AG08395 (cell line): ENCODE measurements around the gene PRPSAP2.
"Not testable (repeated sequence)": the region's sequence is repeated elsewhere in the genome, so short reads cannot be mapped to it uniquely, and the experiment has no call there.

Source experiments
- DNase-seq: peaks from one replicate; pipeline ENCODE4 v3.0.0; 2012; ENCODE audit warnings: mixed read lengths, low spot score

The PRPSAP2 gene

DNA sequence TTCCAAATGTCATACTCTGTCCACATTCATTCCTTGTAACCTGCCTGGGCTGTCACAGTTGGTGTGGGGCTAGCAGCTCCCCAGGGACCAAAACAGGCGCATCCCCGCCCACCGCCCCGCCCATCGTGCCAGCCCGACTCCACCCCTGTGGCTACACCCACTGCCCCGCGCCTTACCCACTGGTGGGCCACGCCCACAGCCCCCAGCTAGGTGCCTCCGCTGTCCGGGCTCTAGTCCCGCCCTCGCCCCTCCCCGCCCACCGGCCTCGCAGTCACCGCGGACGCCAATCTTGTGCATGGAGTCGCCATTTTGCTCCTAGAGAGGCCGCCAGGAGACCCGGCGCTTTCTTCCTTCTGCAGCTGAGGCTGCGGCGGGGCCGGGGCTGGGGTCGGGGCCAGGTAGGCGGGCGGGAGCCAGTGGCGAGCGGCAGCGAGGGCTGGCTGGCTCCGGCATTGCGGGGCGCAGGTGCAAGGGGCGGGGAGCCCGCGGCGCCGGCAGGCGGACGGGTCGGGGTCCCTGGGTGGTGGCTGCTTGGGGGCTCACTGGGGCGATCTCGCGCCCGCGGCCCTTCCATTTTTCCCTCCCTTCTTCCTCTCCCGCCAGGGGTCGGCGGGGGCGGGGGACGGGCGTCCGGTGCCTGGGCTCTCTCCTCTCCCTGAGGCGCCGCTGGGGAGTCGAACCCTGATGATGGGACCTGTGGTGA, at the start of gene PRPSAP2:
TSS of gene PRPSAP2 (plus strand) at position 268 of the 703 bp plus-strand sequence. CDS start 7,703 bp downstream, outside the sequence.
- DNase-seq = peak; percentile 99

- DNase-seq = not testable (repeated sequence)
Measured at GRCh38 chr17:18815924-18816323, 42.0 kb upstream of the PRPSAP2 start.

- DNase-seq = peak; percentile 14
Measured at GRCh38 chr17:18816489-18817371, 41.2 kb upstream of the PRPSAP2 start.

DNA sequence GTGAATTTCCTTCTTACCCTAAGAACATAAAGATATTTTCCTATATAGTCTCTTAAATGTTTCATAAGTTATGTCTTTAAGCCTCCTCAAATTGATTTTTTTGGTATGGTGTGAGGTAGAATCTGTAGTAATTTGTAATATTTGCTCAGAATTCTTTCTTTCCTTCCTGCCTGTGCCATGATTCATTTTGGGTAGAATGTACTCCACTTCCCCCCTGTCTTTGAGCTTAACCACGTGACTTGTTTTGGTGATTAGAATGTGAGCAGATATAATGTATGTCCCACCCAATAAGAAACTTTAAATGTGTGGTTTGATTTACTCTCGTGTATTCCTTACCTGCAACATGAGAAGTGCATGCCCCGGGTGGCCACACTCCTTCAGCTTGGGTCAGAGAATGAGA, 36.5 kb upstream of the PRPSAP2 start:
- not testable (repeated sequence) for DNase-seq

- DNase-seq = not testable (repeated sequence)
Measured at GRCh38 chr17:18827613-18828012, 30.3 kb upstream of the PRPSAP2 start.

GRCh38 chr17:18848501-18848900, 9.4 kb upstream of the PRPSAP2 start:
- no peak for DNase-seq

DNA sequence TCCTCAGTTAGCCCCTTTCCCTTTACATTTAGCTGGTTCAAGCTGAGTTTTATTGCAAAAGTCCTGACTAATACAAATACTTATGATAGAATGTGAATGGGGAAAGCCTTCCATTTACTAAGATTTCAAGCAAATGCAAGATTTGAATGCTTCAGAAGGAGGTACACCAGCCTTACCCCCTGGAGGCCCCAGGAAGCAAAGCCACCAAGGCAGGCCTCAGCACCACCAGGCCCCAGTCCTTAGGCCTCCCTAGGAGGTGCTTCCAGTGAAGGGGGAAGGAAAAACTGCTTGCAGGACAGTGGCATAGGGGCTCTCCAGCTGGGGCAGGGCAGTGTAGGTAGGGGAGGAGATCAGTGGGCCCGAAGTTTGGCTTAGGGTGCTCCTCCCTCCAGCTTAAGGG, 7.3 kb upstream of the PRPSAP2 start:
- DNase-seq = no peak

- DNase-seq = no peak
Measured at GRCh38 chr17:18851201-18851600, 6.7 kb upstream of the PRPSAP2 start.

- DNase-seq = no peak
Measured at GRCh38 chr17:18854956-18855355, 3.0 kb upstream of the PRPSAP2 start.

- DNase-seq = peak; percentile 96
Measured at GRCh38 chr17:18855831-18856569, 1.9 kb upstream of the PRPSAP2 start.

DNA sequence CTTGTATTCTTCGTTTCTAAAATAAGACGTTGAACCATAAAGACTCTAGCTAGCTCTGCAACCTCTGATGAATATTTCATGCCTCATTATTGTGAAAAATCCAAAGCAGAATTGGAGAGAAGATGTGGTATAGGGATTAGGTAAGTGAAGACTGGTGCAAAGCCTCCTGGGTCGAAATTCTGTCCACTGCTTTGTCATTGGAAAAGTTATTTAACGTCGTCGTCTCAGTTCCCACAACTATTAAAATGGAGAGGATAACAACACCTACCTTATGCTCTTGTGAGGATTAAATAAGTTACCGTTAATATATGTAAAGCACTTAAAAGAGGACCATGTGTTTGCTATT, 1.4 kb upstream of the PRPSAP2 start:
- no peak for DNase-seq

DNA sequence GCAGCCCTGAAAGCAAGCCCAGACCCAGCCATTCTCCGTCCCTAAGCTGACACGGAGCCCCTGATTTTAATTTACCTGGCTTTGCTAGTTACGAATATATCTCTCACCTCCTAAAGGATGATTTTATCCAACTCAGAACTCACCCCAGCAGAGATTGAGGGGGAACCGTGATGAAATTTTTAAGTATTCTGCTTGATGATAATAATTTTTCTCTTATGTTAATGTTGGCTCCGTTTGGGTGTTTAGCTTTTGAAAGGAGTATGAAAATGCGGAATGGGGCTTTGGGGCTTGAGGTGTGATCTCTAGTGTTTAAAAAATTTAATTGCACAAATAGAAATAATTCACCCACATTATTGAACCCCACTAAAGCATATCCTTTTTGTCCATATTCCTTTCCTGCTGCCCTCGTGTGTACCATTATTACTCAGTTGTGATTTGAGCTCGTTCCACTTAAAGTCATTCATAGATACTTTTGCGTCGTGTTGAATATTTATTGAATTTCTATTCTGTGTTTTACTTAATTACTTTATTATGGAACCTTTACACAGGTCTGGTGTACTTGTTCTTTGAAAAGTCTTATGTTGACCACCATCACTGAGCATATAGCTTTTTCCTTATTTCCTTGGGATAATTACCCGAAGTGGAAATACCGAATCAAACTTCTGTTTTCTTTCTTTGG, 775 bp downstream of the PRPSAP2 start:
- no peak for DNase-seq

DNA sequence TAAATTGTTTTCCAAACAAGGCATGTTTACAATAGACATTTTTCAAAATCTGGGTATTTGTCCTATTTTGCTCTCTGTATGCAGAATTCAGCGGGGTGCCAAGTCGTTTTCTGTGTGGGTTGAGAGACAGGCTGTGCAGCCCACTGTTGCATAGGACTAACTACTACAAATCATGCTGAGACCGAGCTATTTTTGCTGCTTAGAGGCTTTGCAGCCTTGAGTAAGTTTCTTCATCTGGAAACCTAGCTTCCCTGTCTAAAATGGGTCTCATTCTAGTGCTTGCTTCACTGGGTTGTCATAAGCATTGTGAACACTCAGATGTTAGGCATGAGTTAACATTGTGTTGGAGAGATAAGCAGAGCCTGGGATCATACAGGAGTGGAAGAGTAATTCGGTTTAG, 1.3 kb downstream of the PRPSAP2 start:
- DNase-seq = peak; percentile 29

- DNase-seq = no peak
Measured at GRCh38 chr17:18860161-18860972, 2.4 kb downstream of the PRPSAP2 start.

GRCh38 chr17:18862011-18862410, 4.1 kb downstream of the PRPSAP2 start:
- no peak for DNase-seq

DNA sequence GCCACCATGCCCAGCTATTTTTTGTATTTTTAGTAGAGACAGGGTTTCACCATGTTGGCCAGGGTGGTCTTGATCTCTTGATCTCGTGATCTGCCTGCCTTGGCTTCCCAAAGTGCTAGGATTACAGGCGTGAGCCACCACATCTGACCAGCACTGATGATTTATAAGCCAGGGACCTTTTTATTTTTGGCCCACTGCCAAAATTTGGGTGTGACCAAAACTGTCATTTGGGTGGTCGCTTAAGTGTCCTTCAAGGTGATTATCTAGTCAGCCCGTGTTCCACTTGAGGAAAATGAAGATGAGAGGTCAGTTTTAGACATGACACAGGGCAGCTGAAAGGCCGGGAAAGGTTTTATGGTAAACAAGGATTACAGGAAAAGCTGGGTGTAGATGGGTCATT, 7.1 kb downstream of the PRPSAP2 start:
- DNase-seq = not testable (repeated sequence)

DNA sequence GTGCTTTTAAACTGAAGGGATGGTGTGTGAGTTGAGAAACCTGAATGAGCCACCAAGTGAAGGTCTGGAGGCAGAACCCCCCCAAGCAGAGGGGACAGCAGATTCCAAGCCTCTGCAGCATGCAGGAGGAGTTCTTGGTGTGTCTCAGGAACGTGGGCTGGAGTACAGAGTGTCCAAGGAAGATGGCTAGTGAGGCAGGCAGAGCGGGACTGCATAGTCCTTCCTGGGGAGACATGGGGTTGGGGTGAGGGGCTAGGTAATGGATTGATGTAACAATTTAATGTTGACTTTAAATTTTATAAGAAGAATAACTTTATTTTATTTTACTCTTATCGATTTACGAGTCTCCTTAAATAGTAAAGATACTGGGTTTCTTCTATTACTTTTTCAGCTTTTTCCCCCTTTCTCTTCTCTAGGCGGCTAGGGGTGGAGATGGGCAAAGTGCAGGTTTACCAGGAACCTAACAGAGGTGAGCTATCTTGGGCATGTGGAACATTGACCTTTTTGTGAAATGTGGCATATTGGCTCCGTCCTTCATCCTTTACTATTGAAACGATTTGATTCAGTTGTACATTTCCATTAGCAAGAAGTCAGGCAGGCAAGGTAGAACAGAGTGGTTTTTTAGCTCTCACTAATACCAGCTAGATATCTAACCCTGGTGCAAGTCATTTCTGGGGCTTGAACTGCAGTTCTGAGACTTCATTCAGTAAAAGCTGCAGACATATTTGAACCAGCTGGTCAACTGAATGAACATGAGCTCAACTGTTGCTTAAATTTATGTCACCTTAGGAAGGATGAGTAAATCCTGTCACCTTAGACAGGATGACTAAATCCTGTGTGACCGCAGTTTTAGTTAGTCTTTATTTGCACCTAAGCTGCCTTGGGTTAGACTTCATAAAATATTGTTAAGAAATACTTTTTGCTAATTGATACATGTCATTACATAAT, 9.2 kb downstream of the PRPSAP2 start:
- no peak for DNase-seq

DNA sequence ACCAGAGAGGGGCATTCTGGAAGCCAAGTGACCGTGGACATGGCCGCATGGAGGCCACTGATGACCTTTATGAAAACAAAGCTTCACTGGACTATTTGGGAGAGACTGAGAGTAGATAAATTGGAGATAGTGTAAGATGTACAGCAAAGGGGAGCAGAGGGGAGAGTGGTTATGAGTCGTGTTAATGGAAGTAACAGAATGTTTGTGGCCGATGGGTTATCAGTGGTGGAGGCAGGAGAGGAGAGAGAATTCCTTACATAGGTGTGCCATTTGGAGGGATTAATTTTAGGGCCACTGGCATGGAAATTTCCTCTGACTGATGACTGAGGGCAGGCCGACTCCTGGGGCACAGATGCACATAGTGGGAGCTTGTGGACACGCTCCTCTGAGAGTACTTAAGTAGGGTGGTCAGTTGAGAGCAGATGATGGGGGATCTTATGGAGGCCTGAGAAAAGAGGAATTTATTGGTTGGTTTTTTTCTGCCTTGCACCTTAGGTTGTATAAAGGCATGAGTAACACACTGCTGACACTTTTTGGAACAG, 19.2 kb downstream of the PRPSAP2 start:
- DNase-seq = peak; percentile 18

GRCh38 chr17:18888766-18889290, 30.9 kb downstream of the PRPSAP2 start:
- DNase-seq = no peak
